HG02642 (cell line): ENCODE data around the gene CFP.

Experiments
- ATAC-seq: cut with Tn5 transposase; IDR thresholded peaks from one replicate; pipeline ENCODE4 v1.9.1; 2021; ENCODE audit warnings: mild to moderate bottlenecking; ENCODE audit not compliant: unreplicated experiment, poor library complexity

CFP gene

GRCh38 chrX:47643926-47644325 is 14.2 kb upstream of the CFP start:
- no peak for ATAC-seq

- ATAC-seq: no peak
Observed at GRCh38 chrX:47638816-47639215, 9.1 kb upstream of the CFP start.

DNA sequence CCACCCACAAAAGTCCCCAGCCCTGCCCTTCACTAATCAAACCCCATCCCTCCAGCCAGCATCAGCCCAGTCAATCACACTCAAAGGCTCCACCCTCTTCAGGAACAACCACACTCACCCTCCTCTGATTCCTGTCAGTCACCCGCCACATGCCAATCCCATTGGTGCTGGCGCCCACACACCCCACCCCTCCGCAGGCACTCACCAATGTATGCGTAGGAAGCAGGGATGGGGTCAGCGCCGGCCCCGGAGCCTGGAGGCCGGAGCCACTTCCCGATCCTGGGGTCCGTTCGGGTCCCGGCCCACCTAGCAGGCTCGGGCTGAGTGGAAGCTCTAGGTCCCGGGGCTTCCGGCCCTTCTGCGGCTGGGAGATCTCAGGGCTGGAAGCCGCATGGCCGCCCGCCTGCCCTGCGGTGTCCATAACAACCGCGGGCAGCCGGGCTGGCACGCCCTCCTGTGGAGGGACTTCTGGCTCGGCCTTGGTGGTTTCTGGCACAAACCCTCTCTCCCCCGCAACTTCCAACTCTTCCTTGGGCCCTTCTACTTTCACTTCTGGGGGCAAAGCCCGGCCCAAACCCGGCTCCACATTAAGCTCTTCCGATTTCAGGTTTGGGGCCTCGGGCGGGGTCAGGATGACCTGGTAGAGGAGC is 7.9 kb upstream of the CFP start:
- ATAC-seq: peak; percentile 91

DNA sequence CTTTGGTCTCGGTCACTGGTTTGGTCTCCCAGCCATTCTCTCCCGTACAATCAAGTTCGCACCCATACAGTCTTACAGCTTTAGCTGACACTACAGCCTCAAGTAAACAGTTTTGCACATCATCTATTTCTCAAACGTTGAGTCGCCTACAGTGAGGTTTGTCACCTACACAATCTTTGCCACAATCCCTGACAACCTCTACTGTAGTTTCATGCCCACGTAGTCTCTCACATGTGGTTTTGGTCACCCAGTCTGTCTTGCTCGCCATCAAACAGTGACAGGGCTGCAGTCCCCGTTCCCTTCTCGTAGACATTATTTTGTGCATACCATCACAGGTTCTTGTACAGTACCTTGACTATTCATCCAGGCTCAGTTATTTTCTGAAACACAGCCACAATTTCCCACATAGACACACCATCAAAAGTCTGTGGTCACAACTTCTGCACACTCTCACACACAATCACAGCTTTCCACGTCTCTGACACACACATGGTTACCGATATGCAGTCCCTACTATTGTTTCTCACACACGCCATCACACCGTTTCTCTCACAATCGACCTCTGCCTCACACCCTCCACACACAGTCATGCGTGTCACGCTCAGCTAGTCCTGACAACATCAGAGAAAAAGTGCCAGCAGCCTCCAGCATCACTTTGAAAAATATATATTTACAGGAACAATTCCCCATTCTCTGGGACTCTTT is 5.3 kb upstream of the CFP start:
- no peak for ATAC-seq

- ATAC-seq: no peak
Observed at GRCh38 chrX:47633689-47634590, 4.2 kb upstream of the CFP start.

- no peak for ATAC-seq
Observed at GRCh38 chrX:47632666-47633065, 2.9 kb upstream of the CFP start.

DNA sequence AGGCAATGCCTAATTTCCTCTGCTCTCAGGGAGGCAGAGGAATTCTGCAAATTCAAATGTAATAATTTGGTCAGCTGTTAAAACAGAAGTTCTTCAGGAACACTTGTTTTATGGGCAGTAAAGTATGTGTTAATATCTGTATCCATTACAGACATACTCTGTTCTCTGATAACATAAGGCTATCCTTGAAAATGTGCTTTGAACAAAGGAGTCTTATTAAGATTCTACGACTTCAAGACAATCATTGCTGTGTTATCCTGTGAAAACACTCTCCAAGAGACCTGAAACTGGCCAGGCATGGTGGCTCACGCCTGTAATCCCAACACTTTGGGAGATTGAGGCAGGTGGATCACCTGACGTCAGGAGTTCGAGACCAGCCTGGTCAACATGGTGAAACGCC is 1.9 kb upstream of the CFP start:
- ATAC-seq: no peak

GRCh38 chrX:47628982-47629381 is 748 bp downstream of the CFP start:
- no peak for ATAC-seq

DNA sequence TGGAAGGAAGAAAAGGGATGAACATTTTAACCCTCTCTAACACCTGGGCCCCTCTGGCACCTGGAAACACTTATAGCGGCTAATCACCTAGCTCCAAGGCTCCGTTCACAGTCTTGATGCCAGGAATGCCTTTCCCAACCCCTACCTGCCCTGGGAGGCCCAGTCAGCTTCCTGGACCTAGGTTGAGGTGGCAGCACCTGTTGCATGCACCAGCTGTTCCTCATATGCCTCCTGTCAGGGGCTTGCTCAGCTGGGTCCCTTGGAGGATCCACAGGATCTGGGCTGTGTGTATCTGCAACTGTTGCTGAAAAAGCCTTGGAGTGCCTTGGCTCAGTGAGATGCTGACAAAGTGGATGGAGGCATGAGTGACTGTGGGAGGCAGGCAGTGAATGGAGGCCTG is 4.4 kb downstream of the CFP start:
- ATAC-seq: no peak

GRCh38 chrX:47623540-47624027 is 6.1 kb downstream of the CFP start:
- ATAC-seq: no peak

DNA sequence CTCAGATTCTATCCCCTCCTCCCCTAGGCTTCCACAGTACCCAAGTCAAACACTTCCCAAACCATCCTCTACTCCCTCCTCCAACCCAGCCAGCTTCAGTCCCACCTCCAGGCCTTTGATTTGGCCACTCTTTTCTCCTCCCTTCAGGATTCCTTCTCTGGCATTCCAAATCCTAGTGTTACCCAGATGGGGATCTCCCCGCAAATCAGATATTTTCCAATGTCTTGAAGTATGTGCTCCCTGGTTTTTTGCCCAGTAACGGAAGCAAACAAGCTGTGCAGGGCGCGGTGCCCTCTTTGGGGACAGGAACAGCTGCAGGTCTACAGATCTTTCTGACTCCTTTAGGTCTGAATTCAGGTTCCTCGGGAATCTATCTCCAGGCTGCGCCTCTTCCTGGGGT is 7.9 kb downstream of the CFP start:
- ATAC-seq: no peak

DNA sequence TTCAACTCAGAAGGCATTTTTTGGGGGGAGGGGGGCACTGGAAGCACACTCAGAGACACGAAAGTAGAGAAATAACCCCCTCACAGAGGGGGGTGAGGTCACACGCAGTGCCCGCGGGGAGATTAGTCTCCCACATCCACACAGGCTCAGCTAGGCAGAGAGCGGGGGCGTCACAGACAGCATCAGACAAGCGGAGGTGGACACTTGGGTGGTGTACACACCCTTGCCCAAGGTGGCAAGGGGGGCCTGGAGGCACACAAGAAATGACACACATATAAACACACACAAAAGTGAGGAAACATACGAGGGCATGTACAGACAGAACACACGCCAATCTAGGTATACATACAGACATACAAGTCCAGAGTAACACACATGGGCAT is 9.4 kb downstream of the CFP start:
- ATAC-seq: no peak

DNA sequence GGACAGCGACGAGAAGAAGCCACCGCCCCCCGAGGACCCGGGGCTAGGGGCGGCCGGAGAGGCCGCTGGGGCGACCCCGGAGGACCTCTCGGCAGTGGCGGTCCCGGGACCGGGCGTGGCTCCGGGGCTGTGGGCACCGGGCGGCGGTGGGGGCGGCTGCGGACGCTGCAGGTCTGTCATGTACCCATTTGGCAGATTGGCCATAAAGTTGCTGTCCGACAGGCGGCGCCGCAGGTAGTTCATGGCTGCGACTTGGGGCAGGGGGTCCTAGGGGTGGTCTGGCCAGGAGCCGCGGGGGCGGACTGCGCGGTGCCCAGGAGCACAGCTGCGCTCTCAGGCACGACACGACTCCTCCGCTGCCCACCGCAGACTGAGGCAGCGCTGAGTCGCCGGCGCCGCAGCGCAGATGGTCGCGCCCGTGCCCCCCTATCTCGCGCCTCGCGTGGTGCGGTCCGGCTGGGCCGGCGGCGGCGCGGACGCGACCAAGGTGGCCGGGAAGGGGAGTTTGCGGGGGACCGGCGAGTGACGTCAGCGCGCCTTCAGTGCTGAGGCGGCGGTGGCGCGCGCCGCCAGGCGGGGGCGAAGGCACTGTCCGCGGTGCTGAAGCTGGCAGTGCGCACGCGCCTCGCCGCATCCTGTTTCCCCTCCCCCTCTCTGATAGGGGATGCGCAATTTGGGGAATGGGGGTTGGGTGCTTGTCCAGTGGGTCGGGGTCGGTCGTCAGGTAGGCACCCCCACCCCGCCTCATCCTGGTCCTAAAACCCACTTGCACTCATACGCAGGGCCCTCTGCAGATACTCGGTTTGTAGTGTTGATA is 10.0 kb downstream of the CFP start, which contains the start of gene SYN1:
Gene SYN1 (minus strand): TSS at position 372 of the 817 bp plus-strand sequence. CDS start 129 bp downstream, at position 243.
- ATAC-seq: peak; percentile 84

DNA sequence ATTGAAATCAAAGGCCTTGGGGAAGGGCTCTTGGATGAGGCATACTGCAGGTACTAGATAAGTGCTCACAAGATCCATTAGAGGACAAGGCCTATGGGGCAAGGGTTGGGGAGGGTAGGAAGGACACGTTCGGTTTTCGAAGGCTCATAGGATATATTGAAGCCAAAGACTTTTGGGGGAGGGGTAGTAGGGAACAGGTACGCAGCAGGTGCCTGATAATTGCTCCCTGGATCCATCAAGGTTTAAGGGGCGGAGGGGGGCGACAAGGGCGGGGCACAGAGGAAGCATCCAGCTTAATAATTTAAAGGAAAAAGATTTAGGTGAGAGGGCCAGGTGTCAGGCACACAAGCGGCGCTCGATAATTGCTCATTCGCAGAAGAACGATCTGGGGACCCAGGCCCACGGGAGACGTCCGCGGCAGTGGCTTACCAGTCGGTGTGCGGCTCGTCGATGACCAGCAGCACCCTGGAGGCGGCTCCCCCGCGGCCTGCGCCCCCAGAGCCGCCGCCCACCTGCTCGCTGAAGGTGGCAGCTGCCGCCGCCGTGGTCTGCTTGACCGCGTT is 10.7 kb downstream of the CFP start:
- no peak for ATAC-seq

DNA sequence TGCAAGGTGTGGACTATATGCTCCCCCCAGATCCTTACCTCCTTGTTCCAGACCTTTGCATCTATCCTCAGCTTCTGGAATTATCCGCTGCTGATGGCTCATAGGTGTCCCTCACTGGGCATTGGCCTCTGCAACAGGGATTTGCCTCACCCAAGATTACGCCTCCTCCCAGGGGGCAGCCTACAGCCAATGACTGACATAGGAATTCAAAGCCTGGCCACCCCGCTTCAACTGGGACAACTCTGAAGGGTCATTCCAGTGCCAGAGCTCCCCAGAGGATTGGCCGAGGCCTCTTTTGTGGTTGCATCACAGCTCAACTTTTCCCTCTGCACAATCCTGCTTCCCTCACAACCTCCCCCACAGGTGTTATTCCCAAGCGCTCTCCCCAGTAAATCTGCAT is 15.1 kb downstream of the CFP start:
- no peak for ATAC-seq

DNA sequence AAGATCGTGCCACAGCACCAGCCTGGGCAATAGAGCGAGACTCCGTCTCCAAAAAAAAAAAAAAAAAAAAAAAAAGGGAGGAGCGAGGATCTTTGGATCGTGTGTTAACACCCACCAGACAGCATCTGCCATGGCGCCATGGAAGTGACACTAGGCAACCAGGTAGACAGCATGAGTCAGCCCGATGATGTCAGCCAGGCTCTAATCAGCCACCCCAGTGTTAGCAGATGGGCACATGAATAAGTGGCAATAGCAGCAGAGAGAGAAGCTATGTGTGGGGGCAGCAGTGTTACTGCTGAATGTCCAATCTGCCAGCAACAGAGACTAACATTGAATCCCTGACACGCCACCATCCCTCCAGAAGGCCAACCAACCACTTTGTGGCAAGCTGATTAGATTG is 16.6 kb downstream of the CFP start:
- ATAC-seq: no peak

DNA sequence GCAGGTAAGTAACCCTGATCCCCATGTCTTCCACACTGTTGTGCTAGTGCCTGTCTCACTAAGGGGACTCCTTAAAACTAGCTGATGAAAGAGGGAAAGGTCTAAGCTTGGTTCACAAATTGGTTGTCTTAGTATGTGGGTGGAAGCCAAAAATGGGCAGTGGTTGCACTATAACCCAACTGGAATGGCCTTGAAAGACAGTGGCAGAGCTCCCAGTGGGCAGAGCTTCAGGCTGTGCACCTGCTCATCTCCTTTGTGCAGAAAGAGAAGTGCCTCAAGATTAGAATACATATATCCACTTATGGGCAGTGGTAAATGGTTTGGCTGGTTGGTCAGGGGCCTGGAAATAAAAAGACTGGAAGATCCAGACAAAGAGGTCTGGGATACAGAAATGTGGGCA is 17.3 kb downstream of the CFP start:
- no peak for ATAC-seq

GRCh38 chrX:47611926-47612325 is 17.8 kb downstream of the CFP start:
- no peak for ATAC-seq

- no peak for ATAC-seq
Observed at GRCh38 chrX:47611489-47611888, 18.2 kb downstream of the CFP start.

DNA sequence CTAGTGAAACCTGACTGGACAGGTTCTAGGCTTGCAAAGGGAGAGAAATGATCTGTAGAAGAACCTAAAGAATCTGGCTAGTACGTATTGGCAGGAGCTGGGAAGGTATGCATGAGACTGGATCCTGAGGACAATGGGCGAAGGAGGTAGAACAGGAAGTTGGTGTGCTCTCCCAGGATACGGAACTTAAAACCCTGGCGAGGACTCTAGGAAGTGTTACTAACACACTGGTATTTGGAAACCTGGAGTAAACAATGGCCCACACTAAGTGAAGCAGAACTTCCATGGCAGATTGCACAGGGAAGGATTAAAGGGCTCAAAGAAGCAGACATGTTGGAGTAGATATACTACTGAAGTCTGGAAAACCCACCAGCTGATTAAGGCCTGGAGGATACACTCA is 19.2 kb downstream of the CFP start:
- ATAC-seq: no peak
